ENCODE data around the gene DYNC2H1.
"Not testable (repeated sequence)": the region's sequence is repeated elsewhere in the genome, so short reads cannot be mapped to it uniquely, and the experiment has no call there.

Gene DYNC2H1

GRCh38 chr11:103294516-103294915 is 185.3 kb downstream of the DYNC2H1 start:
- DNase-seq: no peak

GRCh38 chr11:103295704-103296103 is 186.5 kb downstream of the DYNC2H1 start:
- no peak for DNase-seq

GRCh38 chr11:103297900-103298299 is 188.7 kb downstream of the DYNC2H1 start:
- no peak for DNase-seq

- DNase-seq: no peak
These were observed 206.0 kb downstream of the DYNC2H1 start for GRCh38 chr11:103315248-103315647.

GRCh38 chr11:103317118-103317517 is 207.9 kb downstream of the DYNC2H1 start:
- no peak for DNase-seq

- no peak for DNase-seq
These were observed 213.6 kb downstream of the DYNC2H1 start for GRCh38 chr11:103322821-103323220.

- DNase-seq: no peak
These were observed 216.5 kb downstream of the DYNC2H1 start for GRCh38 chr11:103325686-103326069.

GRCh38 chr11:103326070-103326794 is 217.0 kb downstream of the DYNC2H1 start:
- DNase-seq: no peak

- DNase-seq: no peak
These were observed 218.5 kb downstream of the DYNC2H1 start for GRCh38 chr11:103327721-103328120.

- DNase-seq: no peak
These were observed 223.2 kb downstream of the DYNC2H1 start for GRCh38 chr11:103332409-103332808.

- no peak for DNase-seq
These were observed 229.6 kb downstream of the DYNC2H1 start for GRCh38 chr11:103338621-103339484.

- DNase-seq: no peak
These were observed 230.2 kb downstream of the DYNC2H1 start for GRCh38 chr11:103339485-103339857.

- no peak for DNase-seq
These were observed 231.7 kb downstream of the DYNC2H1 start for GRCh38 chr11:103340956-103341355.

GRCh38 chr11:103344886-103345285 is 235.7 kb downstream of the DYNC2H1 start:
- no peak for DNase-seq

- DNase-seq: no peak
These were observed 240.4 kb downstream of the DYNC2H1 start for GRCh38 chr11:103349595-103349994.

- DNase-seq: no peak
These were observed 245.4 kb downstream of the DYNC2H1 start for GRCh38 chr11:103354656-103355055.

GRCh38 chr11:103358251-103358650 is 249.0 kb downstream of the DYNC2H1 start:
- no peak for DNase-seq

- no peak for DNase-seq
These were observed 250.0 kb downstream of the DYNC2H1 start for GRCh38 chr11:103359216-103359615.

- no peak for DNase-seq
These were observed 255.5 kb downstream of the DYNC2H1 start for GRCh38 chr11:103364687-103365086.

- DNase-seq: no peak
These were observed 258.4 kb downstream of the DYNC2H1 start for GRCh38 chr11:103367650-103368049.

GRCh38 chr11:103368145-103368544 is 258.9 kb downstream of the DYNC2H1 start:
- DNase-seq: no peak

GRCh38 chr11:103370076-103370475 is 260.9 kb downstream of the DYNC2H1 start:
- no peak for DNase-seq

- no peak for DNase-seq
These were observed 263.7 kb downstream of the DYNC2H1 start for GRCh38 chr11:103372906-103373305.

- not testable (repeated sequence) for DNase-seq
These were observed 265.0 kb downstream of the DYNC2H1 start for GRCh38 chr11:103374227-103374626.

Measured in activated T-cell treated with anti-CD3 and anti-CD28 coated beads, Interleukin-2, amount 50 U/mL, for 1 hour (primary cell).